EL (cell line): ENCODE measurements around the gene OR2T5.
"Not testable (repeated sequence)": the region's sequence is repeated elsewhere in the genome, so short reads cannot be mapped to it uniquely, and the experiment has no call there.

ENCODE experiments used
- DNase-seq: peaks from one replicate; pipeline ENCODE4 v3.0.0-alpha.2; 2016

The OR2T5 gene

GRCh38 chr1:248507773-248508172 is 19.4 kb downstream of the OR2T5 start, which contains the start of gene OR2G6:
OR2G6 (plus strand) TSS chr1:248508073; CDS start chr1:248521647, 13,574 bp downstream.
- DNase-seq = not testable (repeated sequence)

DNA sequence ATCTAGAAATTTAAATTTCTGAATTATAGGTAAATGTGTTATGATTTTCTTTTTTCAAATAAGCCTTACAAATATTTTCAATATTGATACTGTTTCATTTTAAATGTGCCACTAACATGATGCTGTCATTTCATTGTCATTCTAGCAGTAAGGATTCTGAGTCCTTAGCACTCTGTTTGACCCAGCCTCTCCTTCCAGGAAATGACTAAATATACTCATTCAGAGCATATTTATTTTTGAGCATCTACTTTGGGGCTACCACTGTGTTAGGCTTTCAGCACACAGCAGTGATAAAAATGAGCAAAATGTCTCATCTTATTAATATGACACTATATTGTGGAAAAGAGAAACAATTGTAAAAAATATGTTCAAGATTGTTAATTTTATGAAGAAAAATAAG is 21.8 kb downstream of the OR2T5 start:
- DNase-seq = not testable (repeated sequence)

GRCh38 chr1:248521856-248522255 is 33.5 kb downstream of the OR2T5 start:
- no peak for DNase-seq

DNA sequence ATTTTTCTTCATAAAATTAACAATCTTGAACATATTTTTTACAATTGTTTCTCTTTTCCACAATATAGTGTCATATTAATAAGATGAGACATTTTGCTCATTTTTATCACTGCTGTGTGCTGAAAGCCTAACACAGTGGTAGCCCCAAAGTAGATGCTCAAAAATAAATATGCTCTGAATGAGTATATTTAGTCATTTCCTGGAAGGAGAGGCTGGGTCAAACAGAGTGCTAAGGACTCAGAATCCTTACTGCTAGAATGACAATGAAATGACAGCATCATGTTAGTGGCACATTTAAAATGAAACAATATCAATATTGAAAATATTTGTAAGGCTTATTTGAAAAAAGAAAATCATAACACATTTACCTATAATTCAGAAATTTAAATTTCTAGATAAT is 49.1 kb downstream of the OR2T5 start:
- DNase-seq = not testable (repeated sequence)
